Measurements from ENCODE around the gene FN1. TPM values are rescaled to one million over a fixed set of nuclear protein-coding genes. Genes with fewer than 3 reads are reported as not detected.
"Not testable (repeated sequence)": the region's sequence is repeated elsewhere in the genome, so short reads cannot be mapped to it uniquely, and the experiment has no call there.

The FN1 gene
- polyA plus RNA-seq, 2 of the 4 experiments (the other 2 are of a cell fraction): 203 to 500 TPM

DNA sequence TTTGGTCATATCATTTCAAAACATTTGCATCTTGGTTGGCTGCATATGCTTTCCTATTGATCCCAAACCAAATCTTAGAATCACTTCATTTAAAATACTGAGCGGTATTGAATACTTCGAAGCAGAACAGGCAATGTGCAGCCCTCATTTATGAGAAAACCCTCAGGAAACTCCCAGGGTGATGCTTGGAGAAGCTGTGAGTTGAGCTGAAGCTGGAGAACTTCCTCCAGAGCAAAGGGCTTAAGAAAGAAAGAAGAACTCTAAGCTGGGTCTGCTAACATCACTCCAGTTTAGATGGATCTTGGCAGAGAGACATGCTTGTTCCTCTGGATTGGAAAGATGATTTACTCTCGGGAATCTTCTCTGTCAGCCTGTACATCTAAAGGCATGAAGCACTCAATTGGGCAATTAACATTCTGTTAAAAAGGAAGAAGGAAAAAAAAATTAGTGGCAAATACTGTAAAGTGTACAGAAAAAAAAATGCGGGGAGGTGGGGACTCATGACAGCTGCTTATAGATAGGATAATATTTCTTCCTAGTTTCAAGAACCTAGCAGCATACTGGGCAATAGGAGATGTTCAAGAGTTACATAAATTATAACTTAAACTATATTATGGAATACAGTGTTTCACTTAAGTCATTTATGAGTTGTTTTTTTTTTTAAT, 74.5 kb downstream of the FN1 start:
- FAIRE-seq (no peak), DNase-seq (ENCODE audit: low read depth in 1 of 2, low spot score in 1 of 2) (no peak), ATAC-seq (no peak)
- ChIA-PET POLR2A (no interaction called here), CTCF (interaction anchor here (1.2 kb wide), 1 partner anchor 559 kb away, joined by 3 read pairs; no protein-coding TSS in a partner anchor)
- WGBS (ENCODE audit: missing lambda C conversion rate): 96% methylated on average over 4 of the region's 4 CpGs
- H3K27ac ChIP-seq: no peak overlapping the region
- no peaks in the 10 kb centered on the region for H3K9me3 ChIP-seq
- no peak overlapping the region for H3K4me2 ChIP-seq
- no peaks in the 10 kb centered on the region for H3K4me1 ChIP-seq
- no peak overlapping the region for H3K4me3 ChIP-seq
- no peak for TF ChIP-seq EHMT2 (IDR thresholded peaks at IDR 0.05; ENCODE audit: low read depth)
- TF ChIP-seq, protein P1, sequence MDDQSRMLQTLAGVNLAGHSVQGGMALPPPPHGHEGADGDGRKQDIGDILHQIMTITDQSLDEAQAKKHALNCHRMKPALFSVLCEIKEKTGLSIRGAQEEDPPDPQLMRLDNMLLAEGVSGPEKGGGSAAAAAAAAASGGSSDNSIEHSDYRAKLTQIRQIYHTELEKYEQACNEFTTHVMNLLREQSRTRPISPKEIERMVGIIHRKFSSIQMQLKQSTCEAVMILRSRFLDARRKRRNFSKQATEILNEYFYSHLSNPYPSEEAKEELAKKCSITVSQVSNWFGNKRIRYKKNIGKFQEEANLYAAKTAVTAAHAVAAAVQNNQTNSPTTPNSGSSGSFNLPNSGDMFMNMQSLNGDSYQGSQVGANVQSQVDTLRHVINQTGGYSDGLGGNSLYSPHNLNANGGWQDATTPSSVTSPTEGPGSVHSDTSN (IDR thresholded peaks at IDR 0.05): no peak
- no peak for TF ChIP-seq JUNB (IDR thresholded peaks at IDR 0.05)
- TF ChIP-seq GATA3 (IDR thresholded peaks at IDR 0.05; ENCODE audit: borderline replicate concordance): no peak
- TF ChIP-seq HEYL (CRISPR knock-in tag; IDR thresholded peaks at IDR 0.05): no peak
- TF ChIP-seq HOXA7 (CRISPR knock-in tag; IDR thresholded peaks at IDR 0.05): no peak

DNA sequence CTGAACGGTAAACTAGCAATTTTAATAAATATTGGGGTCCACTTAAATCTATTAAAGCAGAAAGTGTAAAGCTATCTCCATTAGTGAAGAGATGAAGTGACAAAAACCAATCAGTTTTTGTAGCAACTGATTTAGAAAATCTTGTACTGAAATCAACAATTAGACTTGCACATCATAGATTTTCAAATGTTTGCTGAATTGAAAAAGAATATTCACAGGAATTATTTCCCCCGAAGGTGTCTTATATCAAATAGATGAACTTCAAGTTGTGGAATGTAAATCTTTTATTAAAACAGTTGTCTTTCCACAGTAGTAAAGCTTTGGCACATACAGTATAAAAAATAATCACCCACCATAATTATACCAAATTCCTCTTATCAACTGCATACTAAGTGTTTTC, 75.3 kb downstream of the FN1 start:
- ATAC-seq (no peak), DNase-seq (ENCODE audit: low read depth in 1 of 2, low spot score in 1 of 2) (no peak), FAIRE-seq (no peak)
- WGBS (ENCODE audit: missing lambda C conversion rate): 85% methylated on average over 2 of the region's 2 CpGs
- ChIA-PET CTCF (interaction anchor here (1.2 kb wide), 1 partner anchor 560 kb away, joined by 3 read pairs; no protein-coding TSS in a partner anchor), POLR2A (interaction anchor here (0.5 kb wide), 1 partner anchor 30 kb away, joined by 5 read pairs; no protein-coding TSS in a partner anchor)
- Histone ChIP-seq H3K27ac (no peak overlapping the region), H3K4me2 (no peak overlapping the region), H3K4me1 (no peaks in the 10 kb centered on the region), H3K9me3 (no peaks in the 10 kb centered on the region), H3K4me3 (no peak overlapping the region)
- TF ChIP-seq MAZ (IDR thresholded peaks at IDR 0.05; ENCODE audit: borderline replicate concordance, low read depth, low read length): no peak
- TF ChIP-seq EHMT2 (IDR thresholded peaks at IDR 0.05; ENCODE audit: low read depth): no peak
- no peak for TF ChIP-seq BHLHE40 (IDR thresholded peaks at IDR 0.05; ENCODE audit: low read depth, low read length)
- no peak for TF ChIP-seq HEYL (CRISPR knock-in tag; IDR thresholded peaks at IDR 0.05)
- no peak for TF ChIP-seq FOSL2 (IDR thresholded peaks at IDR 0.05)
- no peak for TF ChIP-seq FOSL2 (CRISPR knock-in tag; IDR thresholded peaks at IDR 0.05)
- TF ChIP-seq MAFK (IDR thresholded peaks at IDR 0.05; ENCODE audit: partially characterized antibody): no peak
- no peak for TF ChIP-seq HOXA7 (CRISPR knock-in tag; IDR thresholded peaks at IDR 0.05)

DNA sequence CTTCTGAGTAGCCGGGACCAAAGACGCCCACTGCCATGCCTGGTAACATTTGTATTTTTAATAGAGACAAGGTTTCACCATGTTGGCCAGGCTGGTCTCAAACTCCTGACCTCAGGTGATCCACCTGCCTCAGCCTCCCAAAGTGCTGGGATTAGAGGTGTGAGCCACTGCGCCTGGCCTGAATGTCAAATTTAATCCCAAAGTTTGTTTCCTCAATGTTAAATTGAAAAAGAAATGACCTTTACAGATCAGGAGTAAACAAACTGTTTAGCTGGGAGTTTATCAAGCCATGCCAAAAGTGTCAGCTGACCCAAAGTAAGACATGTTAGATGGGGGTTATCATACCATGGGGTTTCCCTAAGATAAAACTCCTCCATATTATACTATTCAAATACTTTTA, 75.8 kb downstream of the FN1 start:
- H3K4me3 ChIP-seq; POLR2A ChIA-PET; ATAC-seq; H3K9me3 ChIP-seq; FAIRE-seq; DNase-seq (ENCODE audit: low read depth in 1 of 2, low spot score in 1 of 2); H3K4me2 ChIP-seq; H3K4me1 ChIP-seq; H3K27ac ChIP-seq: not testable (repeated sequence)
- CTCF ChIA-PET: interaction anchor here (1.2 kb wide), 1 partner anchor 561 kb away, joined by 3 read pairs; no protein-coding TSS in a partner anchor
- 98% methylated on average over 3 of the region's 3 CpGs for WGBS (ENCODE audit: missing lambda C conversion rate)

DNA sequence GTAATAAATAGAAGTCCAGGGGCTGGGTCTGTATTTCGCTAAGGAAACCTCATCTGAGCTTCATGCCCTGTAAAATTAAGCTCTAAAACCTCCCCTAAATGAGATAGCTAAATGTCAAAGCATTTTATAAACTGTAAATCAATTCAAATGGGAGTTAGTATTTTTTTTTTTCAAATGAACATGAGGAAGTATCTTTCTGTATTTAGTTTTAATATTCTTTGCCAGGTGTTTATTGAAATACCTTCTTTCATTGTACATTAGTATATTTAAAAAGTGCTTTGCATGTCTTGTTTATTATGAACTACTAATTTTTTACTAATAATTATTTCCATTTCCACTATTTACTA, 76.3 kb downstream of the FN1 start:
- Histone ChIP-seq H3K4me2 (no peak overlapping the region), H3K4me3 (no peak overlapping the region), H3K9me3 (no peaks in the 10 kb centered on the region), H3K4me1 (no peaks in the 10 kb centered on the region), H3K27ac (no peak overlapping the region)
- no peak for ATAC-seq
- 93% methylated on average over 1 of the region's 1 CpG for WGBS (ENCODE audit: missing lambda C conversion rate)
- CTCF ChIA-PET: interaction anchor here (1.1 kb wide), 1 partner anchor 72 kb away, joined by 3 read pairs; no protein-coding TSS in a partner anchor
- no peak for DNase-seq (ENCODE audit: low read depth in 1 of 2, low spot score in 1 of 2)
- POLR2A ChIA-PET: no interaction called here
- TF ChIP-seq SMC3 (IDR thresholded peaks at IDR 0.05) (no peak), CBX2 (IDR thresholded peaks at IDR 0.05; ENCODE audit: borderline replicate concordance, low read depth) (no peak), JUNB (IDR thresholded peaks at IDR 0.05) (no peak), MAFK (IDR thresholded peaks at IDR 0.05; ENCODE audit: partially characterized antibody) (no peak), EHF (CRISPR knock-in tag; IDR thresholded peaks at IDR 0.05) (no peak), FOSL2 (IDR thresholded peaks at IDR 0.05) (no peak), FOSL2 (CRISPR knock-in tag; IDR thresholded peaks at IDR 0.05) (no peak), FOSB (CRISPR knock-in tag; IDR thresholded peaks at IDR 0.05) (no peak), RARB (CRISPR knock-in tag; IDR thresholded peaks at IDR 0.05) (no peak), PHF8 (IDR thresholded peaks at IDR 0.05; ENCODE audit: borderline replicate concordance, low read depth) (no peak), HOXA7 (CRISPR knock-in tag; IDR thresholded peaks at IDR 0.05) (no peak), NFE2L2 (conservative IDR thresholded peaks at IDR 0.05; ENCODE audit: low read length) (no peak), GATA3 (IDR thresholded peaks at IDR 0.05; ENCODE audit: borderline replicate concordance) (no peak)
- TF ChIP-seq, protein P2, sequence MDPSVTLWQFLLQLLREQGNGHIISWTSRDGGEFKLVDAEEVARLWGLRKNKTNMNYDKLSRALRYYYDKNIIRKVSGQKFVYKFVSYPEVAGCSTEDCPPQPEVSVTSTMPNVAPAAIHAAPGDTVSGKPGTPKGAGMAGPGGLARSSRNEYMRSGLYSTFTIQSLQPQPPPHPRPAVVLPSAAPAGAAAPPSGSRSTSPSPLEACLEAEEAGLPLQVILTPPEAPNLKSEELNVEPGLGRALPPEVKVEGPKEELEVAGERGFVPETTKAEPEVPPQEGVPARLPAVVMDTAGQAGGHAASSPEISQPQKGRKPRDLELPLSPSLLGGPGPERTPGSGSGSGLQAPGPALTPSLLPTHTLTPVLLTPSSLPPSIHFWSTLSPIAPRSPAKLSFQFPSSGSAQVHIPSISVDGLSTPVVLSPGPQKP (IDR thresholded peaks at IDR 0.05; ENCODE audit: low read depth, low read length): no peak
- TF ChIP-seq, protein P3, sequence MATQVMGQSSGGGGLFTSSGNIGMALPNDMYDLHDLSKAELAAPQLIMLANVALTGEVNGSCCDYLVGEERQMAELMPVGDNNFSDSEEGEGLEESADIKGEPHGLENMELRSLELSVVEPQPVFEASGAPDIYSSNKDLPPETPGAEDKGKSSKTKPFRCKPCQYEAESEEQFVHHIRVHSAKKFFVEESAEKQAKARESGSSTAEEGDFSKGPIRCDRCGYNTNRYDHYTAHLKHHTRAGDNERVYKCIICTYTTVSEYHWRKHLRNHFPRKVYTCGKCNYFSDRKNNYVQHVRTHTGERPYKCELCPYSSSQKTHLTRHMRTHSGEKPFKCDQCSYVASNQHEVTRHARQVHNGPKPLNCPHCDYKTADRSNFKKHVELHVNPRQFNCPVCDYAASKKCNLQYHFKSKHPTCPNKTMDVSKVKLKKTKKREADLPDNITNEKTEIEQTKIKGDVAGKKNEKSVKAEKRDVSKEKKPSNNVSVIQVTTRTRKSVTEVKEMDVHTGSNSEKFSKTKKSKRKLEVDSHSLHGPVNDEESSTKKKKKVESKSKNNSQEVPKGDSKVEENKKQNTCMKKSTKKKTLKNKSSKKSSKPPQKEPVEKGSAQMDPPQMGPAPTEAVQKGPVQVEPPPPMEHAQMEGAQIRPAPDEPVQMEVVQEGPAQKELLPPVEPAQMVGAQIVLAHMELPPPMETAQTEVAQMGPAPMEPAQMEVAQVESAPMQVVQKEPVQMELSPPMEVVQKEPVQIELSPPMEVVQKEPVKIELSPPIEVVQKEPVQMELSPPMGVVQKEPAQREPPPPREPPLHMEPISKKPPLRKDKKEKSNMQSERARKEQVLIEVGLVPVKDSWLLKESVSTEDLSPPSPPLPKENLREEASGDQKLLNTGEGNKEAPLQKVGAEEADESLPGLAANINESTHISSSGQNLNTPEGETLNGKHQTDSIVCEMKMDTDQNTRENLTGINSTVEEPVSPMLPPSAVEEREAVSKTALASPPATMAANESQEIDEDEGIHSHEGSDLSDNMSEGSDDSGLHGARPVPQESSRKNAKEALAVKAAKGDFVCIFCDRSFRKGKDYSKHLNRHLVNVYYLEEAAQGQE (IDR thresholded peaks at IDR 0.05): no peak
- TF ChIP-seq, protein P4, sequence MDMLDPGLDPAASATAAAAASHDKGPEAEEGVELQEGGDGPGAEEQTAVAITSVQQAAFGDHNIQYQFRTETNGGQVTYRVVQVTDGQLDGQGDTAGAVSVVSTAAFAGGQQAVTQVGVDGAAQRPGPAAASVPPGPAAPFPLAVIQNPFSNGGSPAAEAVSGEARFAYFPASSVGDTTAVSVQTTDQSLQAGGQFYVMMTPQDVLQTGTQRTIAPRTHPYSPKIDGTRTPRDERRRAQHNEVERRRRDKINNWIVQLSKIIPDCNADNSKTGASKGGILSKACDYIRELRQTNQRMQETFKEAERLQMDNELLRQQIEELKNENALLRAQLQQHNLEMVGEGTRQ (IDR thresholded peaks at IDR 0.05): no peak
- TF ChIP-seq, protein P1 (IDR thresholded peaks at IDR 0.05): no peak
- FAIRE-seq: no peak

Data from A549 (cell line).